GM23338 (cell line): ENCODE data around the gene ZNF552. TPM values are rescaled to one million over a fixed set of nuclear protein-coding genes. Genes with fewer than 3 reads are reported as not detected.

Experiments used
- ATAC-seq: fragments of 200-7000 bp; cut with Tn5 transposase; 3 replicates; pipeline ENCODE4 v1.9.1; 2020
- DNase-seq: peaks from one replicate; pipeline ENCODE4 v3.0.0-alpha.2; 2015; ENCODE audit warnings: low spot score
- H2AFZ ChIP-seq: fragments of 200-600 bp; sonication (generic); 2 replicates; pipeline ENCODE4 v1.8.0; 2016; ENCODE audit warnings: antibody characterized with exemption, mild to moderate bottlenecking, moderate library complexity
- H3F3A ChIP-seq: fragments of 200-600 bp; sonication (generic); replicated peaks from 2 replicates; pipeline ENCODE4 v1.8.0; 2017; ENCODE audit warnings: antibody characterized with exemption, mixed run types, low read depth
- H3K27ac ChIP-seq: fragments of 200-600 bp; sonication (generic); 2 replicates; pipeline ENCODE4 v1.6.1; 2016; ENCODE audit warnings: low read depth
- H3K27me3 ChIP-seq: fragments of 200-600 bp; sonication (generic); 2 replicates; pipeline ENCODE4 v1.8.0; 2016; ENCODE audit warnings: mild to moderate bottlenecking, mixed run types, moderate library complexity; ENCODE audit not compliant: insufficient read depth
- H3K36me3 ChIP-seq: fragments of 200-600 bp; sonication (generic); 2 replicates; pipeline ENCODE4 v1.8.0; 2016; ENCODE audit warnings: mild to moderate bottlenecking; ENCODE audit not compliant: insufficient read depth
- H3K4me1 ChIP-seq: fragments of 200-600 bp; sonication (generic); 2 replicates; pipeline ENCODE4 v1.8.0; 2016; ENCODE audit warnings: mild to moderate bottlenecking, moderate library complexity; ENCODE audit not compliant: insufficient read depth
- H3K4me2 ChIP-seq: fragments of 200-600 bp; sonication (generic); 2 replicates; pipeline ENCODE4 v1.7.1; 2017; ENCODE audit warnings: mixed run types
- H3K4me3 ChIP-seq: fragments of 200-600 bp; sonication (generic); 2 replicates; pipeline ENCODE4 v1.6.1; 2016; ENCODE audit warnings: mixed run types
- H3K79me2 ChIP-seq: fragments of 200-600 bp; sonication (generic); replicated peaks from 2 replicates; pipeline ENCODE4 v1.8.0; 2017; ENCODE audit warnings: mild to moderate bottlenecking; ENCODE audit not compliant: insufficient read depth
- H3K9me2 ChIP-seq: fragments of 200-600 bp; sonication (generic); 2 replicates; pipeline ENCODE4 v1.8.0; 2017; ENCODE audit not compliant: insufficient read depth
- H4K20me1 ChIP-seq: fragments of 200-600 bp; sonication (generic); replicated peaks from 2 replicates; pipeline ENCODE4 v1.8.0; 2017; ENCODE audit warnings: mild to moderate bottlenecking; ENCODE audit not compliant: insufficient read depth
- H3K27ac Mint-ChIP-seq: 2 replicates; pipeline ENCODE4 v1.8.0; 2020; ENCODE audit warnings: inconsistent platforms, mild to moderate bottlenecking, moderate library complexity, mixed read lengths
- H3K27me3 Mint-ChIP-seq: 3 replicates; pipeline ENCODE4 v1.8.0; 2022; ENCODE audit warnings: low read depth, mild to moderate bottlenecking, moderate library complexity, mixed read lengths, inconsistent platforms; ENCODE audit not compliant: insufficient read depth, poor library complexity
- H3K36me3 Mint-ChIP-seq: 3 replicates; pipeline ENCODE4 v1.8.0; 2021; ENCODE audit warnings: low read depth, mild to moderate bottlenecking, inconsistent platforms, moderate library complexity, mixed read lengths
- H3K4me1 Mint-ChIP-seq: 3 replicates; pipeline ENCODE4 v1.8.0; 2020; ENCODE audit warnings: mild to moderate bottlenecking, inconsistent platforms, mixed read lengths
- H3K4me3 Mint-ChIP-seq: 3 replicates; pipeline ENCODE4 v1.8.0; 2021; ENCODE audit warnings: moderate library complexity, mild to moderate bottlenecking, inconsistent platforms, mixed read lengths
- H3K9me3 Mint-ChIP-seq: 3 replicates; pipeline ENCODE4 v1.8.0; 2020; ENCODE audit warnings: moderate library complexity, mild to moderate bottlenecking, inconsistent platforms, mixed read lengths
- CREB1 ChIP-seq: fragments of 250-450 bp; sonication (Bioruptor Pico); IDR thresholded peaks from 2 replicates; pipeline ENCODE4 v1.5.0; 2020; ENCODE audit warnings: low read depth, mild to moderate bottlenecking, moderate library complexity
- CTCF ChIP-seq, 2 experiments: fragments of 200-600 bp in 1 of 2; sonication (generic) in 1 of 2; conservative IDR thresholded peaks; 2 replicates each; pipeline versions ENCODE4 v1.5.1 to v1.6.1; 2016 to 2017; ENCODE audit warnings: antibody characterized with exemption in 2 of 2, low read depth in 2 of 2, mild to moderate bottlenecking in 2 of 2, moderate library complexity in 1 of 2
- ETS1 ChIP-seq: IDR thresholded peaks from 2 replicates; pipeline ENCODE4 v1.6.1; 2016; ENCODE audit warnings: antibody characterized with exemption
- EZH2 ChIP-seq: fragments of 200-600 bp; sonication (generic); IDR thresholded peaks from one replicate; pipeline ENCODE4 v1.8.0; 2017; ENCODE audit warnings: antibody characterized with exemption, mild to moderate bottlenecking, low read depth; ENCODE audit not compliant: unreplicated experiment
- EZH2phosphoT487 ChIP-seq: fragments of 200-600 bp; sonication (generic); IDR thresholded peaks from one replicate; pipeline ENCODE4 v1.8.1; 2018; ENCODE audit warnings: antibody characterized with exemption; ENCODE audit not compliant: unreplicated experiment
- JUNB ChIP-seq: IDR thresholded peaks from one replicate; pipeline ENCODE4 v1.6.1; 2016; ENCODE audit warnings: antibody characterized with exemption; ENCODE audit not compliant: unreplicated experiment
- NANOG ChIP-seq: IDR thresholded peaks from 2 replicates; pipeline ENCODE4 v1.6.1; 2016; ENCODE audit warnings: antibody characterized with exemption, borderline replicate concordance
- POLR2AphosphoS5 ChIP-seq: IDR thresholded peaks from 2 replicates; pipeline ENCODE4 v1.6.1; 2016; ENCODE audit warnings: antibody characterized with exemption, low read depth
- STAT1 ChIP-seq: IDR thresholded peaks from one replicate; pipeline ENCODE4 v1.6.1; 2016; ENCODE audit warnings: antibody characterized with exemption; ENCODE audit not compliant: unreplicated experiment
- ZNF114 ChIP-seq: fragments of 250-450 bp; sonication (Bioruptor Pico); IDR thresholded peaks from 2 replicates; pipeline ENCODE4 v1.5.0; 2020; ENCODE audit warnings: mild to moderate bottlenecking, moderate library complexity
- ZNF331 ChIP-seq: fragments of 250-450 bp; sonication (Bioruptor Pico); IDR thresholded peaks from 2 replicates; pipeline ENCODE4 v1.5.0; 2020; ENCODE audit warnings: low read depth, mild to moderate bottlenecking, moderate library complexity
- ZNF462 ChIP-seq: fragments of 250-450 bp; sonication (Bioruptor Pico); IDR thresholded peaks from 2 replicates; pipeline ENCODE4 v1.5.0; 2020; ENCODE audit warnings: mild to moderate bottlenecking, moderate library complexity
- polyA plus RNA-seq: library from polyadenylated mRNA; unstranded; fragments of >200 nt; fragmentation: Nextera tagmentation; extraction: Ambion mirVana; gene quantifications from 2 replicates; pipeline ENCODE4 v1.2.1, GENCODE V29; 2016
- total RNA-seq: library from RNA; depleted of rRNA; stranded (reverse); fragments of >200 nt; shearing (Covaris generic); gene quantifications from 2 replicates; pipeline ENCODE4 v1.2.3, GENCODE V29; 2014

The ZNF552 gene
- total and polyA plus RNA-seq, 2 experiments from 2014 or later, result 11.7 to 15.7 TPM

GRCh38 chr19:57802269-57802668, 12.4 kb downstream of the ZNF552 start:
- Histone ChIP-seq H3K27ac (peak overlapping the region; percentile 100), H3K4me2 (peak overlapping the region; percentile 6), H3K79me2 (peaks cover 6% of the 10 kb centered on the region; the same call in 1 of the 2 replicates), H2AFZ (no peak overlapping the region), H3F3A (peaks cover 4% of the 10 kb centered on the region; the same call in 1 of the 2 replicates), H3K27me3 (no peaks in the 10 kb centered on the region), H3K4me3 (peak overlapping the region; percentile 27; the same call in 1 of the 2 replicates), H4K20me1 (no peaks in the 10 kb centered on the region), H3K9me2 (no peaks in the 10 kb centered on the region), H3K4me1 (peaks cover 36% of the 10 kb centered on the region), H3K36me3 (no peaks in the 10 kb centered on the region)
- peak overlapping the region; percentile 52 for H3K4me3 Mint-ChIP-seq
- H3K27ac Mint-ChIP-seq, result peak overlapping the region; percentile 79
- ATAC-seq, result peak; percentile 9; the same call in 1 of the 3 replicates
- peaks cover 10% of the 10 kb centered on the region for H3K27me3 Mint-ChIP-seq
- DNase-seq, result peak; percentile 55
- no peaks in the 10 kb centered on the region for H3K9me3 Mint-ChIP-seq
- TF ChIP-seq NANOG (no peak), JUNB (no peak), ZNF462 (0 out of 2 replicates have a peak, but pooled peaks have one; percentile 23), ZNF114 (CRISPR knock-in tag) (no peak), ETS1 (no peak), EZH2phosphoT487 (no peak), STAT1 (no peak), CTCF (conservative IDR thresholded peaks at IDR 0.05; ENCODE audit: low read depth in 2 of 2) (peak in 1 of 2 experiments; percentile 49; a peak in 3 of 4 replicates), POLR2AphosphoS5 (no peak), EZH2 (no peak), ZNF331 (no peak), CREB1 (no peak)
- H3K36me3 Mint-ChIP-seq, result peaks cover 16% of the 10 kb centered on the region
- peaks cover 52% of the 10 kb centered on the region for H3K4me1 Mint-ChIP-seq
